CD4-positive, CD25-positive, alpha-beta regulatory T cell (primary cell): ENCODE measurements around the gene GMDS. TPM values are rescaled to one million over a fixed set of nuclear protein-coding genes. Genes with fewer than 3 reads are reported as not detected.

Experiments
- ATAC-seq, 2 donors: fragments of 150-1000 bp; cut with Tn5 transposase; one replicate each; pipeline ENCODE4 v1.10.0; 2021; ENCODE audit warnings: low read depth in 2 of 2, moderate number of reproducible peaks in 2 of 2, moderate library complexity in 1 of 2
- DNase-seq, 3 donors: peaks; one replicate each; pipeline versions ENCODE4 v3.0.0 to v3.0.0-alpha.2; 2012 to 2022; ENCODE audit warnings: mixed read lengths in 1 of 3
- H3K27ac ChIP-seq: one replicate; pipeline ENCODE4 v1.7.0; 2013; ENCODE audit warnings: mild to moderate bottlenecking, low read length; ENCODE audit not compliant: insufficient read depth, poor library complexity, severe bottlenecking
- H3K27me3 ChIP-seq: one replicate; pipeline ENCODE4 v1.7.0; 2013; ENCODE audit warnings: low read length; ENCODE audit not compliant: control insufficient read depth, insufficient read depth
- H3K36me3 ChIP-seq: one replicate; pipeline ENCODE4 v1.7.0; 2013; ENCODE audit warnings: mild to moderate bottlenecking, low read length, moderate library complexity; ENCODE audit not compliant: control insufficient read depth, insufficient read depth
- H3K4me1 ChIP-seq: 2 replicates; pipeline ENCODE4 v1.7.0; 2013; ENCODE audit warnings: mild to moderate bottlenecking, low read length; ENCODE audit not compliant: insufficient read depth, control insufficient read depth, poor library complexity, severe bottlenecking
- H3K4me3 ChIP-seq: one replicate; pipeline ENCODE4 v1.7.0; 2013; ENCODE audit warnings: low read depth, mild to moderate bottlenecking, low read length, moderate library complexity
- H3K9me3 ChIP-seq, 2 experiments: 1 replicate in 1 of 2; 2 replicates in 1 of 2; pipeline ENCODE4 v1.7.0; 2013; ENCODE audit warnings: low read length in 2 of 2, mild to moderate bottlenecking in 1 of 2, moderate library complexity in 1 of 2; ENCODE audit not compliant: control insufficient read depth in 2 of 2
- H3K27ac Mint-ChIP-seq, 3 donors: one replicate each; pipeline ENCODE4 v1.8.0; 2020 to 2022; ENCODE audit warnings: mild to moderate bottlenecking in 3 of 3, mixed read lengths in 3 of 3, moderate library complexity in 2 of 3
- H3K27me3 Mint-ChIP-seq: one replicate; pipeline ENCODE4 v1.8.0; 2022; ENCODE audit warnings: mild to moderate bottlenecking, mixed read lengths
- H3K36me3 Mint-ChIP-seq: one replicate; pipeline ENCODE4 v1.8.0; 2020; ENCODE audit warnings: mixed read lengths
- H3K4me1 Mint-ChIP-seq, 4 donors: one replicate each; pipeline ENCODE4 v1.8.0; 2020 to 2022; ENCODE audit warnings: mixed read lengths in 4 of 4, mild to moderate bottlenecking in 1 of 4
- H3K4me3 Mint-ChIP-seq, 4 donors: one replicate each; pipeline ENCODE4 v1.8.0; 2020 to 2022; ENCODE audit warnings: mild to moderate bottlenecking in 4 of 4, mixed read lengths in 4 of 4, moderate library complexity in 3 of 4
- H3K9me3 Mint-ChIP-seq, 7 donors: one replicate each; pipeline ENCODE4 v1.8.0; 2020 to 2022; ENCODE audit warnings: mixed read lengths in 7 of 7, mild to moderate bottlenecking in 3 of 7, moderate library complexity in 2 of 7
- polyA plus RNA-seq, 4 donors: library from polyadenylated mRNA; unstranded; fragments of 300-500 nt; fragmentation: Illumina TruSeq; gene quantifications; one replicate each; pipeline ENCODE4 v1.2.3, GENCODE V29; 2021
- total RNA-seq: library from RNA; stranded (reverse); gene quantifications from one replicate; pipeline ENCODE4 v1.2.3, GENCODE V29; 2022

Gene GMDS
- total and polyA plus RNA-seq, 5 donors from 2014 or later, result 17.5 to 23.9 (median 20.2) TPM

GRCh38 chr6:1766654-1767053 is 478.8 kb downstream of the GMDS start:
- Mint-ChIP-seq H3K4me1 (peaks cover 4 to 16% (median 12%) of the 10 kb centered on the region in 4 donors), H3K9me3 (no peaks in the 10 kb centered on the region), H3K27ac (no peak overlapping the region), H3K36me3 (peaks cover 7% of the 10 kb centered on the region), H3K27me3 (no peaks in the 10 kb centered on the region), H3K4me3 (no peak overlapping the region)
- H3K9me3 ChIP-seq, result no peaks in the 10 kb centered on the region
- ATAC-seq (no peak), DNase-seq (no peak)
- no peaks in the 10 kb centered on the region for H3K4me1 ChIP-seq
- H3K4me3 ChIP-seq, result no peak overlapping the region
- H3K27me3 ChIP-seq, result no peaks in the 10 kb centered on the region
- no peaks in the 10 kb centered on the region for H3K36me3 ChIP-seq
- no peak overlapping the region for H3K27ac ChIP-seq

GRCh38 chr6:1765160-1765903 is 480.1 kb downstream of the GMDS start:
- no peaks in the 10 kb centered on the region for H3K27me3 Mint-ChIP-seq
- H3K27ac ChIP-seq, result no peak overlapping the region
- DNase-seq (no peak), ATAC-seq (no peak)
- H3K4me1 ChIP-seq, result no peaks in the 10 kb centered on the region
- H3K4me3 ChIP-seq, result no peak overlapping the region
- H3K36me3 ChIP-seq, result no peaks in the 10 kb centered on the region
- no peak overlapping the region for H3K4me3 Mint-ChIP-seq
- peak overlapping the region in 1 of 3 donors; percentile 23 for H3K27ac Mint-ChIP-seq
- no peaks in the 10 kb centered on the region for H3K27me3 ChIP-seq
- H3K9me3 ChIP-seq, result no peaks in the 10 kb centered on the region
- H3K9me3 Mint-ChIP-seq, result peaks cover 0 to 4% (median 0%) of the 10 kb centered on the region in 7 donors
- H3K36me3 Mint-ChIP-seq, result peaks cover 11% of the 10 kb centered on the region
- peaks cover 4 to 10% (median 7%) of the 10 kb centered on the region in 4 donors for H3K4me1 Mint-ChIP-seq

- H3K27me3 Mint-ChIP-seq, result no peaks in the 10 kb centered on the region
- ATAC-seq, result no peak
These were observed 480.9 kb downstream of the GMDS start for GRCh38 chr6:1764397-1764987.

GRCh38 chr6:1763404-1763803 is 482.0 kb downstream of the GMDS start:
- no peak overlapping the region for H3K27ac ChIP-seq
- H3K4me1 ChIP-seq, result no peaks in the 10 kb centered on the region
- no peaks in the 10 kb centered on the region for H3K27me3 ChIP-seq
- H3K36me3 ChIP-seq, result no peaks in the 10 kb centered on the region
- Mint-ChIP-seq H3K27me3 (no peaks in the 10 kb centered on the region), H3K4me1 (peaks cover 3 to 7% (median 4%) of the 10 kb centered on the region in 4 donors), H3K4me3 (no peak overlapping the region), H3K27ac (no peak overlapping the region), H3K36me3 (peaks cover 8% of the 10 kb centered on the region), H3K9me3 (peaks cover 0 to 4% (median 0%) of the 10 kb centered on the region in 7 donors)
- H3K4me3 ChIP-seq, result no peak overlapping the region
- no peak for DNase-seq
- no peak for ATAC-seq
- no peaks in the 10 kb centered on the region for H3K9me3 ChIP-seq

More at GRCh38 chr6:1764397-1764987, 480.9 kb downstream of the GMDS start:
- Mint-ChIP-seq H3K36me3 (peaks cover 8% of the 10 kb centered on the region), H3K4me1 (peaks cover 3 to 10% (median 4%) of the 10 kb centered on the region in 4 donors), H3K27ac (no peak overlapping the region), H3K9me3 (peaks cover 0 to 4% (median 0%) of the 10 kb centered on the region in 7 donors), H3K4me3 (no peak overlapping the region)
- Histone ChIP-seq H3K4me3 (no peak overlapping the region), H3K36me3 (no peaks in the 10 kb centered on the region), H3K9me3 (no peaks in the 10 kb centered on the region), H3K27ac (no peak overlapping the region), H3K27me3 (no peaks in the 10 kb centered on the region), H3K4me1 (no peaks in the 10 kb centered on the region)
- no peak for DNase-seq

GRCh38 chr6:1762203-1762602 is 483.2 kb downstream of the GMDS start:
- H3K27me3 Mint-ChIP-seq, result no peaks in the 10 kb centered on the region
- H3K27me3 ChIP-seq, result no peaks in the 10 kb centered on the region
- ATAC-seq, result no peak
- H3K4me1 ChIP-seq, result no peaks in the 10 kb centered on the region
- H3K4me1 Mint-ChIP-seq, result no peaks in the 10 kb centered on the region
- no peak for DNase-seq
- H3K27ac ChIP-seq, result no peak overlapping the region
- H3K36me3 Mint-ChIP-seq, result peaks cover 11% of the 10 kb centered on the region
- no peak overlapping the region for H3K4me3 ChIP-seq
- H3K9me3 Mint-ChIP-seq, result peaks cover 0 to 5% (median 0%) of the 10 kb centered on the region in 7 donors
- no peak overlapping the region for H3K27ac Mint-ChIP-seq
- no peaks in the 10 kb centered on the region for H3K36me3 ChIP-seq
- H3K4me3 Mint-ChIP-seq, result no peak overlapping the region
- no peaks in the 10 kb centered on the region for H3K9me3 ChIP-seq

- Histone ChIP-seq H3K9me3 (no peaks in the 10 kb centered on the region), H3K27ac (no peak overlapping the region), H3K27me3 (no peaks in the 10 kb centered on the region), H3K36me3 (no peaks in the 10 kb centered on the region), H3K4me3 (no peak overlapping the region), H3K4me1 (no peaks in the 10 kb centered on the region)
- H3K27me3 Mint-ChIP-seq, result no peaks in the 10 kb centered on the region
- peaks cover 0 to 6% (median 0%) of the 10 kb centered on the region in 7 donors for H3K9me3 Mint-ChIP-seq
- ATAC-seq (no peak), DNase-seq (no peak)
- no peaks in the 10 kb centered on the region for H3K4me1 Mint-ChIP-seq
- H3K4me3 Mint-ChIP-seq, result no peak overlapping the region
- H3K36me3 Mint-ChIP-seq, result peaks cover 12% of the 10 kb centered on the region
- H3K27ac Mint-ChIP-seq, result no peak overlapping the region
These were observed 483.9 kb downstream of the GMDS start for GRCh38 chr6:1761477-1761877.

- no peaks in the 10 kb centered on the region for H3K9me3 ChIP-seq
- no peaks in the 10 kb centered on the region for H3K36me3 ChIP-seq
- H3K4me1 ChIP-seq, result no peaks in the 10 kb centered on the region
- Mint-ChIP-seq H3K36me3 (peaks cover 9% of the 10 kb centered on the region), H3K27me3 (no peaks in the 10 kb centered on the region), H3K4me1 (no peaks in the 10 kb centered on the region), H3K27ac (no peak overlapping the region), H3K9me3 (peaks cover 0 to 6% (median 0%) of the 10 kb centered on the region in 7 donors), H3K4me3 (no peak overlapping the region)
- no peak overlapping the region for H3K27ac ChIP-seq
- no peaks in the 10 kb centered on the region for H3K27me3 ChIP-seq
- ATAC-seq (no peak), DNase-seq (no peak)
- H3K4me3 ChIP-seq, result no peak overlapping the region
These were observed 484.5 kb downstream of the GMDS start for GRCh38 chr6:1760876-1761275.
